ENCODE data around the gene FOSB. TPM values are rescaled to one million over a fixed set of nuclear protein-coding genes. Genes with fewer than 3 reads are reported as not detected.

FOSB gene
- total RNA-seq, 1 experiment from 2014 or later = 2.3 TPM

DNA sequence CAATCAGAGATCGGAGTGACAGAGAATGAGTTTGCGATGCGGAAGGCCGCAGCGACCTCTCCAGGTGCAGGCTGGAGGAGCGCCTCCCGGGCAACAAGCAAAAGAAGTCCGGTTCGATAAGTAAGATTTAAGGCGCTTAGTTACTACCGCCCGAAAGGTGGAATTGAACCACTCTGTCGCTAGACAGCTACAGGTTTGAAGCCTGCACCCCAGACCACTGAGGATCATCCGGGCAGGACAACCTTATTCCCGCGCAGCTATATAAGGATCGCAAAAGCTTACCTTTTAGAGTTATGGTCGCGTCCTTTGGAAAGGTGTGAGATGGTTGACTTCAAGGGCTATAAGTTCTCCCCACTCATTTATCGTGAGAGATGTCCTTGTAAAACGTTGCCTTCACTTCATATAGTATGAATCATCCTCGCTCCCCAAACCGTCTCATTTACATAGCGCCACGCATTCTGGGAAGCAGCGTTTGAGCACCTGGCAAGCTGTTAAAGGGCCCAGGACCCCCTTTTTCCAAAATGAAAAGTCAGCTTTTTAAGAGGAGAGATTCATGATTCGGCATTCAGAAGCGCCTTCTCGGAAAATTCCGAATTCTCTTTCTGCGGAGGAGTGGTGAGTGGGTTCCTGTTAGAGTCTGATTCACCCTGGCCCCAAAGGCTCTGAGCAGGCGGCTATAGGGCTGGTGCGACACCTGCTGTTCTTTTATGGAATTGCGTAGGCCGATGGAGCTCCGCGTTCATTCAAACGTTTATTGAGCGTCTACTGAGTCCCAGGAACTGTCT, 10.8 kb downstream of the FOSB start:
- peak overlapping the region; percentile 69 for H3K4me3 Mint-ChIP-seq
- no peaks in the 10 kb centered on the region for H3K9me3 Mint-ChIP-seq
- H3K27ac Mint-ChIP-seq = peak overlapping the region; percentile 99
- H3K36me3 Mint-ChIP-seq = no peaks in the 10 kb centered on the region
- ChIA-PET CTCF (interaction anchor here (0.5 to 7.1 kb wide), 57 partner anchors 11 to 598 kb away, joined by 3 to 325 read pairs (median 5); partner anchors contain the start of genes BLOC1S3, EML2, ERCC1 and ERCC2), POLR2A (interaction anchor here (0.8 to 3.0 kb wide), 5 partner anchors 10 to 54 kb away, joined by 3 to 28 read pairs (median 12); partner anchors contain the start of gene FOSB)
- peaks cover 47% of the 10 kb centered on the region for H3K27me3 Mint-ChIP-seq (ENCODE audit: low read depth)
- TF ChIP-seq GTF2I (CRISPR knock-in tag; conservative IDR thresholded peaks at IDR 0.05) = peak; percentile 67; the same call in 1 of the 2 replicates
- TF ChIP-seq ETV6 (CRISPR knock-in tag; IDR thresholded peaks at IDR 0.05) = peak; percentile 82
- TF ChIP-seq MAX (CRISPR knock-in tag; IDR thresholded peaks at IDR 0.05) = peak; percentile 33; the same call in 1 of the 2 replicates
- TF ChIP-seq NR1H2 (CRISPR knock-in tag; IDR thresholded peaks at IDR 0.05) = no peak
- no peak for TF ChIP-seq E2F1 (CRISPR knock-in tag; IDR thresholded peaks at IDR 0.05)
- TF ChIP-seq EMX1 (CRISPR knock-in tag; IDR thresholded peaks at IDR 0.05) = no peak
- TF ChIP-seq, protein P1, sequence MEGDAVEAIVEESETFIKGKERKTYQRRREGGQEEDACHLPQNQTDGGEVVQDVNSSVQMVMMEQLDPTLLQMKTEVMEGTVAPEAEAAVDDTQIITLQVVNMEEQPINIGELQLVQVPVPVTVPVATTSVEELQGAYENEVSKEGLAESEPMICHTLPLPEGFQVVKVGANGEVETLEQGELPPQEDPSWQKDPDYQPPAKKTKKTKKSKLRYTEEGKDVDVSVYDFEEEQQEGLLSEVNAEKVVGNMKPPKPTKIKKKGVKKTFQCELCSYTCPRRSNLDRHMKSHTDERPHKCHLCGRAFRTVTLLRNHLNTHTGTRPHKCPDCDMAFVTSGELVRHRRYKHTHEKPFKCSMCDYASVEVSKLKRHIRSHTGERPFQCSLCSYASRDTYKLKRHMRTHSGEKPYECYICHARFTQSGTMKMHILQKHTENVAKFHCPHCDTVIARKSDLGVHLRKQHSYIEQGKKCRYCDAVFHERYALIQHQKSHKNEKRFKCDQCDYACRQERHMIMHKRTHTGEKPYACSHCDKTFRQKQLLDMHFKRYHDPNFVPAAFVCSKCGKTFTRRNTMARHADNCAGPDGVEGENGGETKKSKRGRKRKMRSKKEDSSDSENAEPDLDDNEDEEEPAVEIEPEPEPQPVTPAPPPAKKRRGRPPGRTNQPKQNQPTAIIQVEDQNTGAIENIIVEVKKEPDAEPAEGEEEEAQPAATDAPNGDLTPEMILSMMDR (IDR thresholded peaks at IDR 0.05) = peak; percentile 90
- TF ChIP-seq ZNF317 (CRISPR knock-in tag; IDR thresholded peaks at IDR 0.05; ENCODE audit: borderline replicate concordance, low read depth) = no peak
- peak; percentile 48; the same call in 1 of the 2 replicates for TF ChIP-seq HMGXB4 (CRISPR knock-in tag; IDR thresholded peaks at IDR 0.05)
- TF ChIP-seq TEAD1 (CRISPR knock-in tag; IDR thresholded peaks at IDR 0.05) = no peak
- TF ChIP-seq TP53 (CRISPR knock-in tag; IDR thresholded peaks at IDR 0.05) = no peak
- TF ChIP-seq NFE2L1 (CRISPR knock-in tag; IDR thresholded peaks at IDR 0.05) = no peak
- TF ChIP-seq, protein P2, sequence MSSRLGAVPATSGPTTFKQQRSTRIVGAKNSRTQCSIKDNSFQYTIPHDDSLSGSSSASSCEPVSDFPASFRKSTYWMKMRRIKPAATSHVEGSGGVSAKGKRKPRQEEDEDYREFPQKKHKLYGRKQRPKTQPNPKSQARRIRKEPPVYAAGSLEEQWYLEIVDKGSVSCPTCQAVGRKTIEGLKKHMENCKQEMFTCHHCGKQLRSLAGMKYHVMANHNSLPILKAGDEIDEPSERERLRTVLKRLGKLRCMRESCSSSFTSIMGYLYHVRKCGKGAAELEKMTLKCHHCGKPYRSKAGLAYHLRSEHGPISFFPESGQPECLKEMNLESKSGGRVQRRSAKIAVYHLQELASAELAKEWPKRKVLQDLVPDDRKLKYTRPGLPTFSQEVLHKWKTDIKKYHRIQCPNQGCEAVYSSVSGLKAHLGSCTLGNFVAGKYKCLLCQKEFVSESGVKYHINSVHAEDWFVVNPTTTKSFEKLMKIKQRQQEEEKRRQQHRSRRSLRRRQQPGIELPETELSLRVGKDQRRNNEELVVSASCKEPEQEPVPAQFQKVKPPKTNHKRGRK (CRISPR knock-in tag; IDR thresholded peaks at IDR 0.05; ENCODE audit: borderline replicate concordance) = no peak
- TF ChIP-seq CREM (CRISPR knock-in tag; IDR thresholded peaks at IDR 0.05) = 0 out of 2 replicates have a peak, but pooled peaks have one; percentile 24
- TF ChIP-seq SP1 (CRISPR knock-in tag; conservative IDR thresholded peaks at IDR 0.05) = peak; percentile 12; the same call in 1 of the 2 replicates
- TF ChIP-seq, protein P3, sequence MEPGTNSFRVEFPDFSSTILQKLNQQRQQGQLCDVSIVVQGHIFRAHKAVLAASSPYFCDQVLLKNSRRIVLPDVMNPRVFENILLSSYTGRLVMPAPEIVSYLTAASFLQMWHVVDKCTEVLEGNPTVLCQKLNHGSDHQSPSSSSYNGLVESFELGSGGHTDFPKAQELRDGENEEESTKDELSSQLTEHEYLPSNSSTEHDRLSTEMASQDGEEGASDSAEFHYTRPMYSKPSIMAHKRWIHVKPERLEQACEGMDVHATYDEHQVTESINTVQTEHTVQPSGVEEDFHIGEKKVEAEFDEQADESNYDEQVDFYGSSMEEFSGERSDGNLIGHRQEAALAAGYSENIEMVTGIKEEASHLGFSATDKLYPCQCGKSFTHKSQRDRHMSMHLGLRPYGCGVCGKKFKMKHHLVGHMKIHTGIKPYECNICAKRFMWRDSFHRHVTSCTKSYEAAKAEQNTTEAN (CRISPR knock-in tag; IDR thresholded peaks at IDR 0.05) = no peak
- TF ChIP-seq, protein P4, sequence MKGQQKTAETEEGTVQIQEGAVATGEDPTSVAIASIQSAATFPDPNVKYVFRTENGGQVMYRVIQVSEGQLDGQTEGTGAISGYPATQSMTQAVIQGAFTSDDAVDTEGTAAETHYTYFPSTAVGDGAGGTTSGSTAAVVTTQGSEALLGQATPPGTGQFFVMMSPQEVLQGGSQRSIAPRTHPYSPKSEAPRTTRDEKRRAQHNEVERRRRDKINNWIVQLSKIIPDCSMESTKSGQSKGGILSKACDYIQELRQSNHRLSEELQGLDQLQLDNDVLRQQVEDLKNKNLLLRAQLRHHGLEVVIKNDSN (CRISPR knock-in tag; IDR thresholded peaks at IDR 0.05) = peak; percentile 25; the same call in 1 of the 2 replicates
- DNase-seq (ENCODE audit: low spot score) = peak; percentile 90
- H3K4me1 Mint-ChIP-seq = peaks cover 23% of the 10 kb centered on the region
- ATAC-seq = peak; percentile 94
